Measurements from ENCODE around the gene ETV3. TPM values are rescaled to one million over a fixed set of nuclear protein-coding genes. Genes with fewer than 3 reads are reported as not detected.

Gene ETV3
- total and polyA plus RNA-seq, 2 of the 8 experiments (the other 6 are each of a cell fraction or from before 2014, with no cell fraction given): 6.0 to 23.8 TPM

- H2BK120ac ChIP-seq (replicated peaks; ENCODE audit: low read depth, low read length): no peak overlapping the region
- WGBS, 2 experiments (ENCODE audit: extremely low coverage in 1 of 2, insufficient coverage in 1 of 2, insufficient read length in 1 of 2, insufficient replicate concordance in 2 of 2, low coverage in 1 of 2, low lambda C conversion rate in 2 of 2, missing lambda C conversion rate in 1 of 2): 95% methylated on average over 1 of the region's 1 CpG; no CpG with 5 or more reads in 1 of the 2 experiments
- H3K9ac ChIP-seq (replicated peaks in 1 of 4; ENCODE audit: extremely low read depth in 1 of 4, low read depth in 3 of 4, low read length in 3 of 4): no peak overlapping the region
- H3K4me2 ChIP-seq (ENCODE audit: insufficient read depth in 1 of 2, low read depth in 2 of 2, low read length in 2 of 2): no peak overlapping the region
- no peaks in the 10 kb centered on the region for H3K79me2 ChIP-seq (ENCODE audit: control insufficient read depth in 1 of 2, insufficient read depth in 2 of 2, low read length in 2 of 2)
- H2BK5ac ChIP-seq (ENCODE audit: low read depth, low read length): no peak overlapping the region
- no peaks in the 10 kb centered on the region for H4K20me1 ChIP-seq (replicated peaks in 1 of 2; ENCODE audit: control insufficient read depth in 1 of 2, insufficient read depth in 2 of 2, low read length in 2 of 2)
- H2BK20ac ChIP-seq (ENCODE audit: low read length): no peak overlapping the region
- H2AFZ ChIP-seq (ENCODE audit: low read length): no peak overlapping the region
- H3K79me1 ChIP-seq (ENCODE audit: low read depth, low read length): no peaks in the 10 kb centered on the region
- no peaks in the 10 kb centered on the region for H3K23me2 ChIP-seq (ENCODE audit: low read depth, low read length)
- H2BK12ac ChIP-seq (ENCODE audit: low read depth, low read length): no peak overlapping the region
- H2BK15ac ChIP-seq (ENCODE audit: low read length): no peak overlapping the region
- H3K23ac ChIP-seq (ENCODE audit: insufficient read length): no peak overlapping the region
- ChIA-PET CTCF (ENCODE audit: partially characterized antibody) (interaction anchor here (16.2 kb wide), 1 partner anchor 9 kb away, joined by 187 read pairs; no protein-coding TSS in a partner anchor), POLR2A (ENCODE audit: partially characterized antibody) (no interaction called here)
- no peak overlapping the region for H3K4ac ChIP-seq (replicated peaks; ENCODE audit: insufficient read length, low read depth, low read length)
- no peak overlapping the region for H3K56ac ChIP-seq (replicated peaks; ENCODE audit: insufficient read length, low read depth, low read length)
- peaks cover 0 to 1% (median 0%) of the 10 kb centered on the region in 4 experiments; a peak in 1 of 7 replicates for H3K27me3 ChIP-seq (replicated peaks in 1 of 4; ENCODE audit: control insufficient read depth in 3 of 4, extremely low read depth in 1 of 4, insufficient read depth in 3 of 4, low read length in 3 of 4)
- DNase-seq (ENCODE audit: low read depth in 1 of 2, low spot score in 2 of 2): no peak
- no peak overlapping the region for H3K27ac ChIP-seq (ENCODE audit: low read depth, low read length)
- no peak overlapping the region for H2AK5ac ChIP-seq (ENCODE audit: low read depth, low read length)
- no peak overlapping the region for H3K18ac ChIP-seq (ENCODE audit: extremely low read depth, low read length)
- no peak overlapping the region for H4K91ac ChIP-seq (replicated peaks; ENCODE audit: insufficient read length, low read length)
- H3K9me3 ChIP-seq (ENCODE audit: insufficient read depth in 2 of 2, low read depth in 1 of 2, low read length in 1 of 2): no peaks in the 10 kb centered on the region
- no peaks in the 10 kb centered on the region for H3K36me3 ChIP-seq (ENCODE audit: control insufficient read depth in 2 of 4, insufficient read depth in 4 of 4, low read length in 3 of 4)
- no peak overlapping the region for H4K5ac ChIP-seq (ENCODE audit: insufficient read length, low read depth, low read length)
- FAIRE-seq: no peak
- no peak overlapping the region for H3K14ac ChIP-seq (ENCODE audit: insufficient read length)
- H3K4me1 ChIP-seq (replicated peaks in 1 of 4; ENCODE audit: control insufficient read depth in 3 of 4, insufficient read depth in 4 of 4, low read length in 3 of 4): peaks cover 0 to 6% (median 4%) of the 10 kb centered on the region in 4 experiments; a peak in 4 of 7 replicates
- H4K8ac ChIP-seq (ENCODE audit: extremely low read depth, insufficient read depth, low read length): no peak overlapping the region
- H3K4me3 ChIP-seq (ENCODE audit: extremely low read depth in 1 of 4, insufficient read depth in 2 of 4, low read depth in 3 of 4, low read length in 4 of 4): no peak overlapping the region
- TF ChIP-seq TCF12 (IDR thresholded peaks at IDR 0.05; ENCODE audit: low read depth, low read length) (no peak), KDM5A (IDR thresholded peaks at IDR 0.05; ENCODE audit: low read length) (no peak), HDAC2 (IDR thresholded peaks at IDR 0.05; ENCODE audit: borderline replicate concordance in 1 of 2, low read depth in 2 of 2, low read length in 2 of 2) (no peak), MAX (IDR thresholded peaks at IDR 0.05) (no peak), CTCF (IDR thresholded peaks at IDR 0.05; ENCODE audit: control extremely low read depth in 1 of 3, insufficient read depth in 1 of 3, low read depth in 1 of 3, low read length in 3 of 3) (no peak), POU5F1 (IDR thresholded peaks at IDR 0.05; ENCODE audit: low read depth, low read length) (no peak), RXRA (IDR thresholded peaks at IDR 0.05; ENCODE audit: insufficient read depth, low read depth, low read length) (no peak), TAF1 (IDR thresholded peaks at IDR 0.05; ENCODE audit: low read depth, low read length) (no peak), CBX5 (IDR thresholded peaks at IDR 0.05; ENCODE audit: low read depth, low read length) (no peak), ASH2L (IDR thresholded peaks at IDR 0.05; ENCODE audit: low read length) (no peak), PHF8 (conservative IDR thresholded peaks at IDR 0.05; ENCODE audit: low read depth, low read length) (no peak), SP1 (IDR thresholded peaks at IDR 0.05; ENCODE audit: low read depth, low read length) (no peak)
Measured at GRCh38 chr1:157144509-157144908, 6.3 kb upstream of the ETV3 start.

All from H1 (cell line).